ENCODE measurements around the gene CRYBG2.

Gene CRYBG2

DNA sequence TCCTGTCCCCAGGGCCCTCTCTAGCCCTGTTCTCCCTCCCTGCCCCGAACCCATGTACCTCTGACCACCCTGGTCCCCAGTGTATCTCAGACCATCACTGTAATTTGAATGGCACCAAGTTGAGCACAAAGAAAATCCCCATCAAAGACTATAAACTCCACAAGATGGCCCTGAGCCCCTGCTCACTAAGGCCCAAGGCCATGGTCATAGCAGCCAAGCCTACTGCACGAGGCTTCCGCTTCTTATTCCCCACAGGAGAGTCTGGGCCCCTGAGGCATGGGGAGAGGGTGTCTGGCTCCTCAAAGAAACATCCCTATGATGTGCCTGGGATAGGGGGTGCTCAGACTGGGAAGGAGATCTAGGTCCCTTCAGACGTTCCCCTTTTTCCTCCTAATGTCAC lies 14.1 kb upstream of the CRYBG2 start:
- no peak for DNase-seq

- no peak for DNase-seq
Observed at GRCh38 chr1:26367441-26367840, 13.5 kb upstream of the CRYBG2 start.

GRCh38 chr1:26364956-26365355 lies 11.0 kb upstream of the CRYBG2 start:
- DNase-seq, result no peak

GRCh38 chr1:26363549-26364448 lies 9.9 kb upstream of the CRYBG2 start:
- DNase-seq, result peak; percentile 49

- DNase-seq, result no peak
Observed at GRCh38 chr1:26362331-26362730, 8.4 kb upstream of the CRYBG2 start.

GRCh38 chr1:26361605-26362122 lies 7.7 kb upstream of the CRYBG2 start:
- DNase-seq, result no peak

GRCh38 chr1:26360807-26361604 lies 7.1 kb upstream of the CRYBG2 start:
- DNase-seq, result no peak

- no peak for DNase-seq
Observed at GRCh38 chr1:26359981-26360806, 6.3 kb upstream of the CRYBG2 start.

- DNase-seq, result no peak
Observed at GRCh38 chr1:26358411-26359384, 4.8 kb upstream of the CRYBG2 start.

- no peak for DNase-seq
Observed at GRCh38 chr1:26357121-26357602, 3.2 kb upstream of the CRYBG2 start.

GRCh38 chr1:26356106-26356505 lies 2.2 kb upstream of the CRYBG2 start:
- no peak for DNase-seq

DNA sequence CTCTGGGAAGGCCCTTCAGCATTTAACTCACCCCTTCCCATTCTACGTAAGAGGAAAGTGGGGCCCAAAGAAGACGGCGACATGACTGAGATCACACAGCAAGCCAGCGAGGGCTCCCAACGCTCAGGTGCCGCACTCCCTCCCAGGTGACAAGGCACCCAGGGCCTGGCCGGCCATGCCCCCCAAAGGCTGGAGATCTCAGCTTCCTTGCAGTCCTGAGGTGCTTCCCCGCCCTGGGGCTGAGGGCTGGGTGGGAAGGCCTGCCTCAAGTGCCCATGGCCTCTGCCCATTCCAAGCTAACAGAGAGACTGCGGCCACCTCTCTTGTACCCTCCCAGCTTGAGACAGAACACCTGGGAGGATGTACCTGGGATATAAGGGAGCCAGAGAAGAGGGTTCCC lies 1.0 kb upstream of the CRYBG2 start:
- no peak for DNase-seq

DNA sequence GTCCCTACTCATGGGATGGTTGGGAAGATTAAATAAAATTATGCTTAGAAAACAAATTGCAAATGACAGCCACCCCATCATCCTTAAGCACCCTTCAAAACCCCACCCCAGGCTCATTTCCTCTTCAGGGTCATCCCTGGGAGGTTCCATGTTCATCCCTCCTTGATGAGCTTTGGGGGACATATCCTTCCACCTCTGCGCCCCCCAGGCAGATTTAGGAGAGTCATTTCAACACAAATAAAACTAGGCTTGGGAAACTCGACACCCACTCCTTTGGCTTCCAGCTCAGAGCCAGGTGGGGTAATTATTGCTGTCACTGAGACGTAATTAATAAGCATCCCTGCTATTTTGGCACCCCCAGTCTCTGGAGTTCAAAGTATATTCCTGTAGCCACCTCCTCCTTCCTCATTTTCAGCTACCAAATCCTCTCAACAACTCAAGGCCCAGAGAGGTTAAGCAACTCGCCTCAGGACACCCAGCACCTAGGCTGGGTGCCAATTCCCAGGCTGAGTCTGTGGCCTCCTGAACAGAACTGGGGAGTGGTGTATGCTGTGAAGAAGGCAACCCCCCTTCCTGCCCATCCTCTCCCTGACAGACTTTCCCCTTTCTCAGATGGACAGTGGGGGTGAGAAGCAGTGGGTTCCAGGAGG lies 595 bp downstream of the CRYBG2 start:
- no peak for DNase-seq

DNA sequence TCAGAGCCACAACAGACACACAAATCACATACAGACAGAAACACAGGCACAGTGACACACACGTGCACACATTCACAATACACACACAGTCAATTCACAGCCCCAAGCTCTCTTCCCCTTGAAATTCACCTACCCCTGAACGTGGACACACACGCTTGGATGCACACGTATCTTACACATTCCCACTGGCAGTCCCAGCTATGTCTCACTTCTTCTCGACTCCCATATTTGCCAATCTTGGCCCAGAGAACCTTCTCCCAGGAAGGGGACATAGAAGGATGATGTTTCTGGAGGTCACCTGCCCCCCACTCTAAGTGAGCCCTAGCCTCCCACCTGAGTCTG lies 1.6 kb downstream of the CRYBG2 start:
- no peak for DNase-seq

DNA sequence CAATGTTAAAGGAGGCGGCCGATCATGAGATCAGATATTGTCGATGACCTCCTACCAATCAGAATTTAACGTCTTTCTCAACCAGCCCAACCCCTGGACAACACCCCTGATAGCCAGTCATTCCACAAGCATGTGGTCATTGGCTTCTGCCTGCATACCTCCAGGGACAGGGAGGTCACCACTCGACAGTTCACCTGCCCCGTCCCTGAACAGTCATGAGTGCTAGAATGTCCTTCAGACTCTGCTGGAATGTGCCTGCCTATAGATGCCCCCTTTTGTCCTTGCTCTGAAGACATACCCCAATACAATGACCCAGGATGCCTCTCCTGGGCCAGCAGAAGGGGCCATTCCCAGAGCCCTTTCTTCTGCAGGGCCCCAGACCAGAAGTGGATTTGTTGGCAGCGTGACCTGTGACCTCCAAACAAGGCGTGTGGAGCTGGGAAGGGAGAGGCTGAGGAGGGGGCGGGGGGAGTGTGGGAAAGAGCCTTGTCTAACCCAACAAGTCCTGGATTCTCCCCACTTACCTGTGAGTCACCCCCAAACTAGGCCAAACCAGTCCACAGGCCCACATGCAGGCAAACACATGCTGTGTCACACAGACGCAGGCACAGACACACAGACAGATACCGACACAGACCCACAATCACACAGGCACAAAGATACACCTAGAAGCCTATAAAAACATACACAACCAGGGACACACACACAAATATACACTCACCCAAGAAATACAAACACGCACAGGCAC lies 2.2 kb downstream of the CRYBG2 start:
- DNase-seq, result no peak

- DNase-seq, result no peak
Observed at GRCh38 chr1:26350701-26351589, 3.0 kb downstream of the CRYBG2 start.

DNA sequence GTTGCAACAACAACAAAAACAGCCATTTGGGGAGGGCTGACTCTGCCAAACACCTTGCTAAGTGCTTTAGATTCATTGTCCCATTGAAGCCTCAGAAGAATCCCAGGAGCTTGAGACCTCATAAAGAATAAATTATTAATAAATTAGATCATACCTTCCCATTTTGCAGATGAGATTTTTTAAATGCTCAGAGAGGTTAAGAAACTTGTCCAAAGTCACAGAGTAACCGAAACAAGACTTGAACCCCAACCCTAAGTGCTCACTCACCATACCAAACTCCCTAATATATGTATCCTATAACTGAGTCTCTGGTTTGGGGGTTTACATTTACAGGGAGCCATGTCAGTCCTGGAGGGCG lies 3.6 kb downstream of the CRYBG2 start:
- no peak for DNase-seq

- DNase-seq, result no peak
Observed at GRCh38 chr1:26349877-26350244, 4.1 kb downstream of the CRYBG2 start.

- no peak for DNase-seq
Observed at GRCh38 chr1:26349188-26349876, 4.6 kb downstream of the CRYBG2 start.
